Epithelial cell of esophagus (primary cell): ENCODE measurements around the gene ELP2.
"Not testable (repeated sequence)": the region's sequence is repeated elsewhere in the genome, so short reads cannot be mapped to it uniquely, and the experiment has no call there.

Experiments
- DNase-seq: peaks from one replicate; pipeline ENCODE4 v3.0.0; 2010; ENCODE audit warnings: low read depth
- H3K4me3 ChIP-seq: 2 replicates; pipeline ENCODE4 v1.5.1; 2011; ENCODE audit warnings: mild to moderate bottlenecking, low read length, control low read depth
- CTCF ChIP-seq: IDR thresholded peaks from 2 replicates; pipeline ENCODE4 v1.5.1; 2011; ENCODE audit warnings: low read depth, mild to moderate bottlenecking, low read length, control low read depth, inconsistent platforms; ENCODE audit not compliant: insufficient read depth; ENCODE audit errors: missing control alignments

ELP2 gene

GRCh38 chr18:36129300-36130038 lies at the start of gene ELP2, which contains the start of gene SLC39A6:
Gene ELP2, plus strand, starts transcription at chr18:36129899. Its CDS starts 35 bp downstream, at chr18:36129934.
Gene SLC39A6, minus strand, starts transcription at chr18:36129340. Its CDS starts 2,333 bp downstream, at chr18:36127007.
- peak within 1 kb of the TSS; percentile 99 for H3K4me3 ChIP-seq
- TF ChIP-seq CTCF, result no peak
- peak; percentile 96 for DNase-seq

- H3K4me3 ChIP-seq, DNase-seq: not testable (repeated sequence)
These were observed 48.6 kb upstream of the ELP2 start for GRCh38 chr18:36081118-36081517.

GRCh38 chr18:36083729-36084128 lies 46.0 kb upstream of the ELP2 start:
- DNase-seq, result no peak
- no peak for TF ChIP-seq CTCF
- no peak overlapping the region for H3K4me3 ChIP-seq

DNA sequence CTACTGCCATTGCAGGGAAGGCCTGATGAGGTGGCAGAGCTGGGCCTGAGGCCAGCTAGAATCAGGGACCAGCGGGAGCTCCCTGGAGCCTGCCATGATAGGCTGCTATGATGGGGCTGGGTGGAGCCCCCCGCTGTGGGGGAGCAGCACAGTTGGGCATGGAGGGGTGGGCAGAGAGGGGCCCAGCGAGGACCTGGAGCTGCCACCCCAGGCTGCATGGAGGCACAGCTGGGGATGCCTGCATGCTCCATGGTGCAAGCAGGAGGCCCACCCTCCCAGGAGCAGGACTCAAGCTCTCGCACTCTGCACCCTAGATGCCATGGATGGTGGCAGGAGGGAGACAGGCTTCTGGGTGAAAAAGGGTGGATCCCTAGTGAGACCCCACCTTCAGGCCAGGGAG lies 44.5 kb upstream of the ELP2 start:
- no peak overlapping the region for H3K4me3 ChIP-seq
- no peak for DNase-seq
- TF ChIP-seq CTCF, result no peak

DNA sequence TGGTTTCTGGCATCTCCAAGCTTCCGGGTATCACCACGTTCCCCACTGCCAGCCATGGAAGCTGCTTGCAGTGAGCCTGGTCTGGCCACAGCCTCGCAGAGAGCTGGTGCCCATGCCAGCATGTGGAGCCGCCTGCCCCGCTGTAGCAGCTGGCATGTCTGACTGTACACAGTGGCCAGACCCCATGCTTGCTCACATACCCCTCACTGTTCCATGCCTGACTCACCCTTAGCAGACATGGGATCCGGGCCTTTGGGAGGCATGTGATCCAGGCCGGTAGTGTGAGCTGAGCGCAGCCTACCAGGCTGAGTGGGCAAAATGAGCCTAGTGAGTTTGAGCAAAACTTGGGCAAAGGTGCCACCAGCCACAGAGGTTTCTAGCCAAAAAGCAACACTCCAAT lies 43.5 kb upstream of the ELP2 start:
- no peak for TF ChIP-seq CTCF
- no peak for DNase-seq
- H3K4me3 ChIP-seq, result no peak overlapping the region

DNA sequence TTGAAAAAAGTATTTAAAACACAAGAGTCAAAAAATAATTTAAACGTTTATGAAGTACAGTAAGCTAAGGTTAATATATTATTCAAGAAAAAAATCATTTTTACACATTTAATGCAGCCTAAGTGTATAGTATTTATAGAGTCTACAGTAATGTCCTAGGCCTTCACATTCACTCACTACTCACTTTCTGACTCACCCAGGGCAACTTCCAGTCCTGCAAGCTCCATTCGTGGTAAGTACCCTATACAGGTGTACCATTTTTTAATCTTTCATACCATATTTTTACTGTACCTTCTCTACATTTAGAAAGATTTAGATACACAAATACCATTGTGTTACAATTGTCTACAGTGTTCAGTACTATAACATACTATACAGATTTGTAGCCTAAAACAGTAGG lies 41.4 kb upstream of the ELP2 start:
- peak; percentile 78 for DNase-seq
- no peak overlapping the region for H3K4me3 ChIP-seq
- no peak for TF ChIP-seq CTCF

DNA sequence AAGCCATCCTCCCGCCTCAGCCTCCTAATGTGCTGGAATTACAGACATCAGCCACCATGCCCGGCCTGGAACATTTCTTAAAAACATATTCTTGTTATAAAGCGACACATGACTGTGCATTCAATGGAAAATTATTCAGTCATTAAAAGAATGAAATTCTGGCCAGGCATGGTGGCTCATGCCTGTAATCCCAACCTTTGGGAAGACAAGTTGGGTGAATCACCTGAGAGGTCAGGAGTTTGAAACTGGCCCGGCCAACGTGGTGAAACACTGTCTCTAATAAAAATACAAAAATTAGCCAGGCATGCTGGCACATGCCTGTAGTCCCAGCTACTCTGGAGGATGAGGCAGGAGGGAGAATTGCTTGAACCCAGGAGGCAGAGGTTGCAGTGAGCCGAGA lies 40.7 kb upstream of the ELP2 start:
- DNase-seq, result peak; percentile 81
- H3K4me3 ChIP-seq, result no peak overlapping the region
- no peak for TF ChIP-seq CTCF

DNA sequence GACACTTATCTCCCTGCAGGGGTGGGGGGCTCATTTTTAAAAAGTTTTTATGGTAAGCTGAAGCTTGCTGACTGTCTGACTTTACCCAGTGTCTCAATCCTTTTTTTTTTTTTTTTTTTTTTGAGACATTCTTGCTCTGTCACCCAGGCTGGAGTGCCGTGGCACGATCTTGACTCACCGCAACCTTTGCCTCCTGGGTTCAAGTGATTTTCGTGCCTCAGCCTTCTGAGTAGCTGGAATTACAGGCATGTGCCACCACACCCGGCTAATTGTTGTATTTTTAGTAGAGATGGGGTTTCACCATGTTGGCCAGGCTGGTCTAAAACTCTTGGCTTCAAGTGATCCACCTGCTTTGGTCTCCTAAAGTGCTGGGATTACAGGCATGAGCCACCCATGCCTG lies 37.6 kb upstream of the ELP2 start:
- DNase-seq, H3K4me3 ChIP-seq: not testable (repeated sequence)
